Esophagus squamous epithelium (tissue), 4 donors: Measurements from ENCODE around the gene RIMBP2.

ENCODE experiments used
- CTCF ChIP-seq, 6 experiments: fragments of 450-650 bp in 4 of 6; fragments of 200-600 bp in 2 of 6; sonication (generic) in 2 of 6; IDR thresholded peaks; one replicate each; pipeline ENCODE4 v1.5.1; 2016 to 2019; ENCODE audit warnings: antibody characterized with exemption in 6 of 6, mild to moderate bottlenecking in 4 of 6, moderate library complexity in 4 of 6
- POLR2A ChIP-seq, 4 donors: fragments of 450-650 bp; IDR thresholded peaks; one replicate each; pipeline ENCODE4 v1.6.1; 2017; ENCODE audit warnings: antibody characterized with exemption in 4 of 4, mild to moderate bottlenecking in 4 of 4, moderate library complexity in 3 of 4

- TF ChIP-seq CTCF (IDR thresholded peaks at IDR 0.05): no peak
- TF ChIP-seq POLR2A (IDR thresholded peaks at IDR 0.05): no peak
Observed at GRCh38 chr12:130557201-130557600, 158.9 kb downstream of the RIMBP2 start.
